T-helper 22 cell (primary cell): ENCODE results near the gene C2orf68.
A peak's percentile ranks its signal among the peaks of the same experiment; 100 is the strongest.
"Not testable (repeated sequence)": the region's sequence is repeated elsewhere in the genome, so short reads cannot be mapped to it uniquely, and the experiment has no call there.

Source experiments
- DNase-seq: peaks from one replicate; pipeline ENCODE4 v3.0.0-alpha.2; 2020; ENCODE audit warnings: low read depth

The C2orf68 gene

DNA sequence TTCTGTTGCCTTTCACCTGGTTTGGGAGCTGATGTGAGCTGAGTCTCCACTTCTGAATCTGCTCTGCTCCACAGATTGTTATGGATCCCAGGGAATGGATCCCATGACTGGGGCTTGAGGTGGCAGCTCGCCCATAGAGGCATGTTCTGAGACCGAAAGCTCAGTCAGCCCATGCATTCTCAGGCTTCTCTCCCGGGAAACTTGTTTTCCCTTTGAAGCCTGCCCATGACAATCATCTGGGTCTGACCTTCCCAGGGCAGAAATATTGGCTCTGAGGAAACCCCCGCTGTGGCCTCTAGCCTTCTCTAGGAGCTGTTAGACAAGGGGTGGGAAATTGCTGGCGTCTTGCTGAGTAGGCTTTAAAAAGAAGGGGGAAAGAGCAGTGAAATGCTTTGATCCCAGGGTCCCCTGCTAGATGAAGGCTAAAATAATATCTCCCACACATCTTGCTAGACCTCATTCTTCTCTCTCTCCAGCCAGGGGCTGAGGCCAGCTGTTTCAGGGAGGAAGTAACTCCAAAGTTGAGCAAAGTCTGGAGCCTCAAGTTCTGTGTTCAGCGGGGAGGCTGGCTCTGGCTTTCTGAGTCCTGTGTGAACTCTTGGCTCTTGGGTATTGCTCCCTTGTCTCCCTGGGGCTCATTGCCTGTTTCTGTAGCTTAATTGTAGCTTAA lies 32.5 kb downstream of the C2orf68 start:
- DNase-seq: no peak

DNA sequence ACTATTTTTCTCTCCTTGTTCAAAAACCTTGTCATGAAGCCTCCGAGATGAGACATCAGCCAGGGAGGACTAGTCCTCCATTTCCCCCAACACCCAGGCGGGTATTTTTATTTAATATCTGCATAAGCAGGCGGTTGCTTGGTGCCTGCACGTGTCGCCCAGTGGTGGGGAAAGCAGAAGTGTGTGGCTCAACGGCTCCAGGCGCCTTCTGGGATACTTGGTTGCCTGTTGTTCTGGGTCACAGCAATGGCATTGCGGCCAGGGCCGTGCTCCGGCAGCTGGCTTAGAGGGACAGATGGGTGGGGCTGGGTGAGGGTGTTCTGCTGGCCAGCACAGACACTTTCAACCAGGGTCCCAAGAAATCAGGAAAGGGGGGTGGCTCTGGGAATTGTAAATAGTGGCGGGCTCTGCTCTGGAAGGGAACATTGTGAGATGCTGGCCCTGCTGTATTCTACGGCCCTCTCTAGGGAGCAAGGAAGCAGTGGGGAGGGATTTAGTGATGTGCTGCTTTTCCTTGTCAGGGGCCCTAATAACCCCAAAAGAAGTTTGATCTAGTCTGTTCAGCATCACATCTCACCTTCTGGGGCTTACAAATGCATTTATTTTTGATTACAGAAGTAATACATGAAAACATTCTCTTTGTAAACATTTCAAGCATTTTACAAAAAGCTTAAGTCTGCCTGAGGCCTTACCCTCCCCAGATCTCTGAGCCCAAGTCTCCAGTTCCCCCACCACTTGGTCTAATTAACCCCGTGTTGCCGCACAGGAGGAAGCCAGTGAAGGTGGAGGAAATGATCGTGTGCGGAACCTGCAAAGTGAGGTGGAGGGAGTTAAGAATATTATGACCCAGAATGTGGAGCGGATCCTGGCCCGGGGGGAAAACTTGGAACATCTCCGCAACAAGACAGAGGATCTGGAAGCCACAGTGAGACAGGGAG lies 33.4 kb downstream of the C2orf68 start:
- no peak for DNase-seq

DNA sequence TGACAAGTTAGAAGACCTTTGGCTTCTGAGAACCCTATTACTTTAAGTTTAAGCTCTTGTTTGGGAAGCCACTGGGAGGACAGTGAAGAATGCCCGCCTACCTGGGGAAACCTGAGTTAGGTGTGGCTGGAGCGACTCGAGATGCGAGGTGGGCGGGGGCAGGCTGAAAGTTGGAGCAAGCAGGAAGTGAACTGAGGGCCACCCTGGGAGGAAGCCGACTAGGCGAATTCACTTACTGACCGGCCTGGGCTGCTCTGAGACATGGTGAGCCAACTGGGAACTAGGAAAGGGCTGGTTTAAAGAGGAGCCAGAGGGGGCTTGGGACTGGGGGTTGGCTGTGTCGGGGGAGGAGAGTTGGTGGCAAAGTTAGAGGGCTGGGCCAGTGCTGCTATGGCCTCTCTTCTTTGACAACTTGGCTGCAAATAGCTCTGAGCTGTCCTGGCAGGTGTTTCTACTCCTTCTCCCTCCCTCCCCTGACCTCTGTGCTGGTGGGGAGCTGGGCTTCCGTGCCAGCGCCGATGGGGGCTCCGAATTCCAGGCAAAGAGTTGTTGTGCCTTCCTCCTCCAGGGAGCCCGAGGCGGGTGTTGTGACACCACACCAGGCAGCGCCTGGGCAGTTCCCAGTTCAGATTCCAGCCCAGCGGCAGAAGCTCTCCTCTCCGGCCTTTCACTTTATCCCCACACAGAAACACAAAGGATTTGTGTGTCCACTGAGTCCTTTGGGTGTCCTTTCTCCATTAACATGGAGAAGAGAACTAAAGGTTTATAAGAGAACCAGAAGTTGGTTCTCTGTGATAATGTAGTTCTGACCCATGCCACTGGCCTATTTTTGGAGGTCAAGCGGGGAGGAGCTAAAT lies 34.3 kb downstream of the C2orf68 start, which contains the start of gene VAMP8:
Gene VAMP8, plus strand, starts transcription at position 201 of the 857 bp plus-strand sequence. Its CDS starts 61 bp downstream, at position 262.
- DNase-seq: peak; percentile 54

DNA sequence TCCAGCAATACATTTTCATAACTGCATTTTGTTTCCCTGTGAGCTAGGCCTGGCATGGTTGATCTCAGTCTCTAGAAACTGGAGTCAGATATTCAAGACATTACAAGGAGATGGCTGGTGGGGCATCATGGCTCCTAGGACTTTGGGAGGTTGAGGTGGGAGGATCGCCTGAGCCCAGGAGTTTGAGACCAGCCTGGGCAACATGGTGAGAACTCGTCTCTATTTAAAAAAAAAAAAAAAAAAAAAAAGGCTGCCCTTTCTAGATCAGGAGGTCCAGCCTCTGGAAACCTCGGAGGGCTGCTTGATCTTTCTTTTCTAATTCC lies 34.8 kb downstream of the C2orf68 start:
- no peak for DNase-seq

DNA sequence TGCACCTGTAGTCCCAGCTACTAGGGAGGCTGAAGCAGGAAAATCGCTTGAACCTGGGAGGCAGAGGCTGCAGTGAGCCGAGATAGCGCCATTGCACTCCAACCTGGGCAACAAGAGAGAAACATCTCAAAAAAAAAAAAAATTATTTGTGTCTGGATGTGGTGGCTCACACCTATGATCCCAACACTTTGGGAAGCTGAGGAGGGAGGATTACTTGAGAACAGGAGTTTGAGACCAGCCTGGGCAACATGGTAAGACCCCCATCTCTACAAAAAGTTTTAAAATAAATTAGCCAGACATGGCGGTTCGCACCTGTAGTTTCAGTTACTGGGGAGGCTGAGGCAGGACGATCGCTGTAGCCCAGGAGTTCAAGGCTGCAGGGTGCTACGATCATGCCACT lies 36.1 kb downstream of the C2orf68 start:
- no peak for DNase-seq

DNA sequence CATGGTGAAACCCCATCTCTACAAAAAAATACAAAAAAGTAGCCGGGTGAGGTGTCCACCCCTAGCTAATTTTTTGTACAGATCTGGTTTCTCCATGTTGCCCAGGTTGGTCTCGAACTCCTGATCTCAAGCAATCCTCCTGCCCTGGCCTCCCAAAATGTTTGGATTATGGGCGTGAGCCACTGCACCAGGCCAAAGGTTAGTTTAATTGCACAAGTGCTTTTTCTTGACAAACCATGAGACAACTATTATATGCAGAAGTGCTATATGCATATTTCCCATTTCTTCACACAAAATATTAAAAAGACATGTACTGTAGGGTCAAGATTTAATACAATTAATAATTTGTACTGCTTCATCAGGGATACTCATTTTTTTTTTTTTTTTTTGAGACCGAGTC lies 45.6 kb downstream of the C2orf68 start:
- DNase-seq: no peak

DNA sequence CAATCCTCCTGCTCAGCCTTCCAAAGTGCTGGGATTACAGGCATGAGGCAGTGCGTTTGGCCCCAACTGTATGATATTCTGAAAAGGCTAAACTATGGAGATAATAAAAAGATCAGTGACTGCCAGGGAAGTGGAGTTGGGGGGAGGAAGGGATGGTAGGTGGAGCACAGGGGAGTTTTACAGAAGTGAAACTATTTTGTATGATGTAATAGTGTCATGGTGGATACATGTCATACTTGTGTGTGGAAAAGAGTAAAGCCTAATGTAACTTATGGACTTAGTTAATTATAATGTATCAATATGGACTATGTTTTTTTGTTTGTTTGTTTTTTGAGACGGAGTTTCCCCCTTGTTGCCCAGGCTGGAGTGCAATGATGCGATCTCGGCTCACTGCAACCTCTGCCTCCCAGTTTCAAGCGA lies 47.7 kb downstream of the C2orf68 start:
- no peak for DNase-seq

DNA sequence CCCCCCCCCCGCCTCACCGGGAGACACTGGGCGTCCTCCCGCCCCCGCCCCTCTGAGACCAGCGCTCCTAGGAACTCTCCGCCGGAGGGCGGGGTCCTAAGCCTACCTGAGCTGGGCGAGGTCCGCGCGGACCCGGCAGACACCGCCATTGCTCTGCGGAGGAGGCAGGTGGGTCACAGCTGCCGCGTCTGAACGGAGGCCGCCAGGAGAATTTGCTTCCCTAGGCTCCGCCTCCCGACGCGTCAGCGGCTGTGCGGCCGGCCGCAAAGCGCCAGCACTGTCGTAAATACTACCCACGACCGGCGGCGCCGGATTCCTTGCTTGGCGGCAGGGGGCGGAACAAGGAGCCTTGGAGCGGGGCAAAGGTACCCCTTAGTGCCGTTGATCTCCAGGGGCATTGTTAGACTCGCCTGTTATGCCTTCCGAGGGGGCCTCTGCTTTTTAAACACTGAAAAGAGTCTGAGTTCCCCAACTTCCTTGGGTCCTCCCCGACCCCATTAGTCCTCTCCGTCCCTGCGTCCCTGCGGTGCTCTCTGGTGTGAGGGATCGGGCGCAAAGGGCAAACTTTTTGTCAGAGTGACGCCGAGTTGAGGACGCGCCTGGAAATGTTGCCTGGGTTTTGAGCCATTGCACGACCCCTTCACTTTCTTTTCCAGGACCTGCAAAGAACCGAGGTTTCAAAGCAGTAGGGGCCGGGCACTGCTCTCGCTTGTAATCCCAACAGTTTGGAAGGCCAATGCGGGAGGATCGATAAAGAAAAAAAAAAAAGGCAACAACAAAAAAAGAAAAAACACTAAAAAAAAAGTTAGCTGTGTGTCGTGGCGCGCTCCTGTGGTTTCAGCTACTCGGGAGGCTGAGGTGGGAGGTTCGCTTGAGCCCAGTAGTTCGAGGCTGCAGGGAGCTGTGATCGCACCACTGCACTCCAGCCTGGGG lies 50.3 kb downstream of the C2orf68 start, which contains the start of gene GGCX:
Gene GGCX, minus strand, starts transcription at position 214 of the 933 bp plus-strand sequence. Its CDS starts 65 bp downstream, at position 149.
- DNase-seq: peak; percentile 91

DNA sequence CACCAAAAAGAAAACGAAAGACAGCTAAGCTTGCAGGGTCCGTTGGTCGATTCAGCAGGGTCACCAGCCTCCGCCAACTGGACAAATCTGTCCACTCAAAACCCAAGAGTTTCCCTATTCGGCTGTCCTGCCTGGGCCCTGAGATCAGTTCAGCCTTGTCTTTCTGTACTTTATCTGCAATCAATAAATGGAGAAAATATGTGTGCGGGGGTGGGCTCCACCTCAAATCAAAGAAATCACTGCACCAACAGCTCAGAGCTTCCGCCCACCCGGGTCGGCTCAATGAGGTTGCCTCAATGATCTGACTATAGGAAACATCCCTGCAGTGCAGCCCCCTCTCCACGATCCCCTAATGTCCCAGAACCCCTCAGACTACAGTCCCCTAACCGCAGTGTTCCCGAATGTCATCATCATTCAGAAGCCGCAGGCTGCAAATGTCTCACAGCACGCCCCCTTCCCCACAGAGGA lies 51.0 kb downstream of the C2orf68 start:
- no peak for DNase-seq

DNA sequence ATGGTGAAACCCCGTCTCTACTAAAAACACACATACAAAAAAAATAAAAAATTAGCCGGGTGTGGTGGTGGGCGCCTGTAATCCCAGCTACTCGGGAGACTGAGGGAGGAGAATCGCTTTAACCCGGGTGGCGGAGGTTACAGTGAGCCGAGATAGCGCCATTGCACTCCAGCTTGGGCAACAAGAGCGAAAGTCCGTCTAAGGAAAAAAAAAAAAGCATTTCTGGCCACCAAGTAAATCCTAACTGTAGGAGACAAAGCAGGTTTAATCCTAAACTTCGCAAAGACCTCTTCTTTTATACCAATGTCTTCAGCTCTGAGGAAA lies 51.5 kb downstream of the C2orf68 start:
- not testable (repeated sequence) for DNase-seq

DNA sequence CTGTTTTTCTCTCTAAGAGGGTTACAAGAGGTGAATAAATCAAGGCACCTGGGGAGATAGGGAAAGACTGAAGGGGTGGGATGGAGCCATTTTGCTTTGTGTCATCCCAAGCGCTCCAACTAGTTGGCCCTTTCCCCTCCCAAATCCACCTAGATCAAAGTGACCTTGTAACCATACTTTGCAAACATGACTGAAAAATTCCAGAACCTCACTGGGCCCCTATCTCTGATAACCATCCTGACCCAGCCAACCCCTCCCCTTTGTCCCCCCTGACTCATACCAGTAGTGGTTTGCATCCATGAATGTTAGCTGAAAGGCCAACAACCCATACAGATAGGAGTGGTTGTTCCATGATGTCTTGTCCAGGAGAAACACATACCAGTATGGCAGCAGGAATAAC lies 53.7 kb downstream of the C2orf68 start:
- no peak for DNase-seq

DNA sequence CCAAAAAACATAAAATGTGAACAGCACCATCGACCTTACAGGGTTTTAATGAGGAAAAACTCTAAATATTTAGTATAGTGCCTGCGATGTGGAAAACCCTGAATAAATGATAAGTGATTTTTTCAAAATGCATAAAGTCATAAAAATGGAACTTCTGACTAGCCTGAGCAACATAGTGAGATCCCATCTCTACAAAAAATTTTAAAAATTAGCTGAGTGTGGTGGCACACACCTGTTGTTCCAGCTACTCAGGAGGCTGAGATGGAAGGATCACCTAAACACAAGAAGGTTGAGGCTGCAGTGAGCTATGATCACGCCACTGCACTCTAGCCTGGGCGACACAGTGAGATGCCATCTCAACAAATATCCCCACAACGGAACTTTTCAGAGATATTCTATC lies 54.7 kb downstream of the C2orf68 start:
- DNase-seq: no peak
